ENCODE data around the gene AADAC.

DNA sequence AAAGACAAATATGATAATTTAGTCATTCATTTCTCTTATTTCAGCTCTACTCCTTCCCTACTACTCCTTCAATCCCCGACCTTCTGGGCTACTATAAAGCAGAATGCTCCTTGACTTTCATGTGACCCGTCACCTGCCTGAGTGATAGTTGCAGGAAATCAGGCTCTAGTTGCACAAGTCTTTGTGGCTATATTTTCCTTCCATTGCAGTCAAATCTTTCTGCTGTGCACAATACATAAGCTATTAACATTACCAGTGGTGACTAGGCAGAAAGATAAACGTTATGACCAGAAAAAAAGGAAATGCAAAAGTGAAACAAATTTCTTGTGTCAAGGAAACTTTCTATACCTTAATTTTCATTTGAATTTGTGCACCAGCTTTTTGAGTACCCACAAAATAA, 61.8 kb downstream of the AADAC start:
- TF ChIP-seq, protein P1, sequence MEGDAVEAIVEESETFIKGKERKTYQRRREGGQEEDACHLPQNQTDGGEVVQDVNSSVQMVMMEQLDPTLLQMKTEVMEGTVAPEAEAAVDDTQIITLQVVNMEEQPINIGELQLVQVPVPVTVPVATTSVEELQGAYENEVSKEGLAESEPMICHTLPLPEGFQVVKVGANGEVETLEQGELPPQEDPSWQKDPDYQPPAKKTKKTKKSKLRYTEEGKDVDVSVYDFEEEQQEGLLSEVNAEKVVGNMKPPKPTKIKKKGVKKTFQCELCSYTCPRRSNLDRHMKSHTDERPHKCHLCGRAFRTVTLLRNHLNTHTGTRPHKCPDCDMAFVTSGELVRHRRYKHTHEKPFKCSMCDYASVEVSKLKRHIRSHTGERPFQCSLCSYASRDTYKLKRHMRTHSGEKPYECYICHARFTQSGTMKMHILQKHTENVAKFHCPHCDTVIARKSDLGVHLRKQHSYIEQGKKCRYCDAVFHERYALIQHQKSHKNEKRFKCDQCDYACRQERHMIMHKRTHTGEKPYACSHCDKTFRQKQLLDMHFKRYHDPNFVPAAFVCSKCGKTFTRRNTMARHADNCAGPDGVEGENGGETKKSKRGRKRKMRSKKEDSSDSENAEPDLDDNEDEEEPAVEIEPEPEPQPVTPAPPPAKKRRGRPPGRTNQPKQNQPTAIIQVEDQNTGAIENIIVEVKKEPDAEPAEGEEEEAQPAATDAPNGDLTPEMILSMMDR (IDR thresholded peaks at IDR 0.05) = no peak
- TF ChIP-seq POLR2AphosphoS5 (IDR thresholded peaks at IDR 0.05) = no peak
- TF ChIP-seq POLR2A (IDR thresholded peaks at IDR 0.05) = no peak
- no peak for TF ChIP-seq EP300 (IDR thresholded peaks at IDR 0.05)
